K562 (cell line): Measurements from ENCODE around the gene NOCT. TPM values are rescaled to one million over a fixed set of nuclear protein-coding genes. Genes with fewer than 3 reads are reported as not detected.

Experiments used
- CSDE1 ChIP-seq, 2 experiments: fragments of 450-650 bp; IDR thresholded peaks; 2 replicates each; pipeline ENCODE4 v1.6.1; 2016; ENCODE audit warnings: mild to moderate bottlenecking in 1 of 2
- DEAF1 ChIP-seq: fragments of 450-650 bp; formaldehyde crosslinking; IDR thresholded peaks from 2 replicates; pipeline ENCODE4 v1.4.0; 2020; ENCODE audit warnings: mild to moderate bottlenecking, moderate library complexity
- HCFC1 ChIP-seq: IDR thresholded peaks from 2 replicates; pipeline ENCODE4 v1.6.1; 2012; ENCODE audit warnings: low read depth, low read length, improper control_type of control experiment
- ILK ChIP-seq: fragments of 450-650 bp; IDR thresholded peaks from 2 replicates; pipeline ENCODE4 v1.6.1; 2016; ENCODE audit warnings: missing genetic modification characterization, low read depth, mild to moderate bottlenecking, missing compliant biosample characterization, moderate library complexity, borderline replicate concordance
- RBM22 ChIP-seq: fragments of 200-400 bp; formaldehyde crosslinking; IDR thresholded peaks from 2 replicates; pipeline ENCODE4 v1.6.1; 2018; ENCODE audit warnings: low read length, low read depth; ENCODE audit not compliant: poor library complexity, severe bottlenecking
- RERE ChIP-seq: sonication (generic); formaldehyde crosslinking; IDR thresholded peaks from 2 replicates; pipeline ENCODE4 v1.8.0; 2023; ENCODE audit warnings: missing genetic modification reagents, mild to moderate bottlenecking, borderline replicate concordance
- ZNF184 ChIP-seq: sonication (generic); formaldehyde crosslinking; IDR thresholded peaks from 2 replicates; pipeline ENCODE4 v1.5.0; 2020; ENCODE audit warnings: missing genetic modification reagents
- ZNF239 ChIP-seq: fragments of 250-450 bp; sonication (Bioruptor Pico); IDR thresholded peaks from 2 replicates; pipeline ENCODE4 v1.4.0; 2020; ENCODE audit warnings: mild to moderate bottlenecking
- ZNF318 ChIP-seq, 2 experiments: fragments of 450-650 bp; IDR thresholded peaks; 2 replicates each; pipeline ENCODE4 v1.6.1; 2016; ENCODE audit warnings: mild to moderate bottlenecking in 2 of 2, borderline replicate concordance in 1 of 2, low read depth in 1 of 2, moderate library complexity in 1 of 2
- ZNF41 ChIP-seq: fragments of 250-450 bp; sonication (Bioruptor Pico); conservative IDR thresholded peaks from 2 replicates; pipeline ENCODE4 v1.4.0; 2020; ENCODE audit warnings: mild to moderate bottlenecking
- ZNF561 ChIP-seq: fragments of 450-650 bp; formaldehyde crosslinking; conservative IDR thresholded peaks from 2 replicates; pipeline ENCODE4 v1.4.0; 2020; ENCODE audit warnings: mild to moderate bottlenecking, moderate library complexity
- polyA plus RNA-seq, 8 experiments: library from polyadenylated mRNA; depleted of rRNA in 4 of 8; stranded (reverse) in 5 of 8; unstranded in 3 of 8; fragments of >200 nt; fragmentation: Nextera tagmentation in 2 of 8; fragmentation: Illumina TruSeq in 1 of 8; extraction: Ambion mirVana in 2 of 8; extraction: Trizol in 1 of 8; gene quantifications; 2 replicates each; pipeline versions ENCODE4 v1.2.1 to v1.2.3, GENCODE V29; 2011 to 2014; ENCODE audit warnings: inconsistent platforms in 1 of 8, missing spikeins in 1 of 8
- total RNA-seq, 7 experiments: library from RNA; depleted of rRNA in 6 of 7; stranded (reverse); fragments of >200 nt in 6 of 7; fragmentation: Illumina TruSeq in 2 of 7; extraction: Trizol in 2 of 7; gene quantifications; 2 replicates each; pipeline versions ENCODE4 v1.2.1 to v1.2.3, GENCODE V29; 2011 to 2021; ENCODE audit warnings: low replicate concordance in 1 of 7

Gene NOCT
- total and polyA plus RNA-seq, 9 of the 15 experiments (the other 6 are each of a cell fraction or from before 2014, with no cell fraction given) = 1.3 to 20.2 (median 11.1) TPM

GRCh38 chr4:139083956-139084803 lies 68.6 kb downstream of the NOCT start (continued):
- TF ChIP-seq ZNF318 (IDR thresholded peaks at IDR 0.05; ENCODE audit: borderline replicate concordance in 1 of 2, low read depth in 1 of 2) (no peak), ILK (tag) (no peak), HCFC1 (peak; percentile 55), DEAF1 (CRISPR knock-in tag) (no peak), ZNF41 (CRISPR knock-in tag) (no peak), RBM22 (no peak), ZNF184 (CRISPR knock-in tag) (no peak), ZNF561 (CRISPR knock-in tag) (no peak), CSDE1 (IDR thresholded peaks at IDR 0.05) (no peak), ZNF239 (CRISPR knock-in tag) (no peak), RERE (CRISPR knock-in tag) (no peak)
